Endodermal cell (in vitro differentiated cells): Measurements from ENCODE around the gene PUS3. TPM values are rescaled to one million over a fixed set of nuclear protein-coding genes. Genes with fewer than 3 reads are reported as not detected.

Experiments
- DNase-seq: peaks from one replicate; pipeline ENCODE4 v3.0.0-alpha.2; 2017
- H3K27ac ChIP-seq: 2 replicates; pipeline ENCODE4 v1.5.1; 2013; ENCODE audit warnings: mild to moderate bottlenecking, low read depth, low read length, moderate library complexity
- H3K27me3 ChIP-seq: 2 replicates; pipeline ENCODE4 v1.6.1; 2013; ENCODE audit warnings: mild to moderate bottlenecking, low read length, moderate library complexity; ENCODE audit not compliant: insufficient read depth, control insufficient read depth, poor library complexity, severe bottlenecking
- H3K36me3 ChIP-seq: 2 replicates; pipeline ENCODE4 v1.7.0; 2013; ENCODE audit warnings: mild to moderate bottlenecking, low read length, moderate library complexity; ENCODE audit not compliant: control insufficient read depth, insufficient read depth
- H3K4me1 ChIP-seq: one replicate; pipeline ENCODE4 v1.7.0; 2013; ENCODE audit warnings: low read length; ENCODE audit not compliant: control insufficient read depth, insufficient read depth
- H3K4me3 ChIP-seq: 2 replicates; pipeline ENCODE4 v1.5.1; 2013; ENCODE audit warnings: mild to moderate bottlenecking, low read length, moderate library complexity
- H3K9ac ChIP-seq: 2 replicates; pipeline ENCODE4 v1.6.1; 2013; ENCODE audit warnings: mild to moderate bottlenecking, low read length, moderate library complexity; ENCODE audit not compliant: poor library complexity, severe bottlenecking; ENCODE audit errors: extremely low read depth
- H3K9me3 ChIP-seq: 2 replicates; pipeline ENCODE4 v1.6.1; 2013; ENCODE audit warnings: mild to moderate bottlenecking, low read length, moderate library complexity; ENCODE audit not compliant: control insufficient read depth
- H3K27ac Mint-ChIP-seq: 2 replicates; pipeline ENCODE4 v1.8.0; 2020; ENCODE audit warnings: mixed read lengths
- H3K27me3 Mint-ChIP-seq: 2 replicates; pipeline ENCODE4 v1.8.0; 2021; ENCODE audit warnings: mild to moderate bottlenecking, mixed read lengths; ENCODE audit not compliant: insufficient read depth
- H3K36me3 Mint-ChIP-seq: 2 replicates; pipeline ENCODE4 v1.8.0; 2020; ENCODE audit warnings: low read depth, mixed read lengths
- H3K4me1 Mint-ChIP-seq: 2 replicates; pipeline ENCODE4 v1.8.0; 2020; ENCODE audit warnings: mixed read lengths
- H3K4me3 Mint-ChIP-seq: 2 replicates; pipeline ENCODE4 v1.8.0; 2020; ENCODE audit warnings: mild to moderate bottlenecking, moderate library complexity, mixed read lengths
- H3K9me3 Mint-ChIP-seq: 2 replicates; pipeline ENCODE4 v1.8.0; 2020; ENCODE audit warnings: mild to moderate bottlenecking, mixed read lengths
- WGBS, 2 experiments: methylation state at CpG; one replicate each; pipeline versions ENCODE4 v1.1.5 to v1.1.7; 2013; ENCODE audit warnings: missing lambda C conversion rate in 2 of 2, mixed read lengths in 1 of 2; ENCODE audit not compliant: insufficient coverage in 1 of 2, insufficient read length in 1 of 2; 5-methylcytosine and 5-hydroxymethylcytosine counted together
- total RNA-seq, 2 donors: library from RNA; stranded (reverse); fragmentation: NEBNext Ultra II Directional in 1 of 2; extraction: Animal tissue kit (Norgen Biotek cat#: 25700) in 1 of 2; gene quantifications; 2 replicates in 1 of 2; 3 replicates in 1 of 2; pipeline ENCODE4 v1.2.1, GENCODE V29; 2021
- TF ChIP-seq, protein P1 (sequence below): fragments of 200-600 bp; sonication (generic); conservative IDR thresholded peaks from 2 replicates; pipeline ENCODE4 v1.5.0; 2021; ENCODE audit warnings: antibody characterized with exemption, mild to moderate bottlenecking

The PUS3 gene
- total RNA-seq, 2 donors from 2014 or later, result 12.6 to 13.7 TPM

DNA sequence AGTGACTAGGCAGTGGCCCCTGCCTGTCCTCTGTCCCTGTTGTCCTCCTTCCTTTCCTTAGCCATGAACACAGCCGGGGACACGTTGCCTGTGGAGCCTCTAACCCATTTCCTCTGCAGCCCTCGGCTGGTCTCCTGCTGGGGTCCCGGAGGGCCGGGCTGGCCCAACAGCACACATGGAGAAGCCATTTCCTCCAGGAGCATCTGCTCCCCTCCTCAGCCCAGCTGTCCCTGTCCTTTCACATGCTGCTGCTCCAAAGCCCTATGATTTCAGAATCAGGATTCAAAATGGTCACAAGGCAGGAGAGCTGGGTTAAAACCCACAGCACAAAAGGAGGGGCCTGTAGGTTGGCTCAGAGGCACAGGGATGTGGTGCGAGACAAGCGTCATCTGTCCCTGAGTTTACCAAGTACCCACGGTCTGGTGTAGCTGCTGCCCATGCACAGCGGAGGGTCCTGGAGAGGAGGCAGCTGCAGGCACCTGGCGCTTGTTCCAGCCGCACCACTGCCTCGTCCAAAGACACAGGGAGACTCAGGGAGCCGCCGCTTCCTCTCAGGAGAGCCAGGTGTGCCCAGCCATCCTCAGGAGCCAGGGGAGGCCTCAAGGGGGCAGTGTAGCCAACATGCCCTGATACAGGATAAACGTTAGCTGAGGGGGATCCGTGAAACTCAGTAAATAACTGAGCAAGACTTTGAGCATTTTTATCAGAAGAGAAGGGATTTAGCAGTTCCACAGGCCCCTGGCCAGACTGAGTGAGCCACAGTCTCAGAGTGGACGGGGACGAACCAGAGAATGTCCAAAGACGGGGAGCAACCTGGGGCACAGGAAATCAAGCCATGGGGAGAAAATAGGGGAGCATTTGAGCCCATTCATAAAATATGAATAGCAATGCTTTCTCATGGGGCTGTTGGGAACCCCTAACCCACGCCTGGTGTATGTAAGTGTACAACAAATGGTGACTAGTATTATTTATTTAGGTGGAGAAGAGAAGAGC is 38.9 kb upstream of the PUS3 start:
- WGBS, 2 experiments, result 47 to 49% methylated on average over 18 to 20 of the region's 20 CpGs
- no peaks in the 10 kb centered on the region for H3K36me3 ChIP-seq
- peak; percentile 97 for DNase-seq
- H3K4me3 ChIP-seq, result no peak overlapping the region
- TF ChIP-seq, protein P1, sequence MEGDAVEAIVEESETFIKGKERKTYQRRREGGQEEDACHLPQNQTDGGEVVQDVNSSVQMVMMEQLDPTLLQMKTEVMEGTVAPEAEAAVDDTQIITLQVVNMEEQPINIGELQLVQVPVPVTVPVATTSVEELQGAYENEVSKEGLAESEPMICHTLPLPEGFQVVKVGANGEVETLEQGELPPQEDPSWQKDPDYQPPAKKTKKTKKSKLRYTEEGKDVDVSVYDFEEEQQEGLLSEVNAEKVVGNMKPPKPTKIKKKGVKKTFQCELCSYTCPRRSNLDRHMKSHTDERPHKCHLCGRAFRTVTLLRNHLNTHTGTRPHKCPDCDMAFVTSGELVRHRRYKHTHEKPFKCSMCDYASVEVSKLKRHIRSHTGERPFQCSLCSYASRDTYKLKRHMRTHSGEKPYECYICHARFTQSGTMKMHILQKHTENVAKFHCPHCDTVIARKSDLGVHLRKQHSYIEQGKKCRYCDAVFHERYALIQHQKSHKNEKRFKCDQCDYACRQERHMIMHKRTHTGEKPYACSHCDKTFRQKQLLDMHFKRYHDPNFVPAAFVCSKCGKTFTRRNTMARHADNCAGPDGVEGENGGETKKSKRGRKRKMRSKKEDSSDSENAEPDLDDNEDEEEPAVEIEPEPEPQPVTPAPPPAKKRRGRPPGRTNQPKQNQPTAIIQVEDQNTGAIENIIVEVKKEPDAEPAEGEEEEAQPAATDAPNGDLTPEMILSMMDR, result peak; percentile 94
- H3K27ac ChIP-seq, result no peak overlapping the region
- H3K4me1 ChIP-seq, result peaks cover 6% of the 10 kb centered on the region
- H3K9me3 ChIP-seq, result no peaks in the 10 kb centered on the region
- Mint-ChIP-seq H3K27ac (peak overlapping the region; percentile 64), H3K4me3 (no peak overlapping the region), H3K4me1 (peaks cover 32% of the 10 kb centered on the region), H3K27me3 (no peaks in the 10 kb centered on the region), H3K9me3 (no peaks in the 10 kb centered on the region), H3K36me3 (no peaks in the 10 kb centered on the region)
- peaks cover 8% of the 10 kb centered on the region for H3K27me3 ChIP-seq
- no peak overlapping the region for H3K9ac ChIP-seq

DNA sequence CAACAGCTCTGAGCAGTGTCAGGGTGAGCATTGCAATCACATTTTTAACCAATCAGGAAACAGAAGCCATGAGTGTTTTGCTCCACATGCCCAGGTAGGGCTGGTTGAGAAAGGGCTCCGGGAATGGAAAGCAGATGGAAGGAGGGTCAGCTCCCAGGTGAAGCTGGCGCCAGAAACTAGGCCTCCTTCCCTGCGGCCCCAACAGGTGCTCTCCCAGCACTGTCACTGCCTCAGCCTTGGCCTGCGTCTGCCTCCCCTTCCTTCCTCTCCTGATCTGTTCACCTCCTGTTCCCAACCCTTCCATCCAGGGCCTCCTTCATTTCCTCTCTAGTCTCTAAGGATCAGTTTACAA is 38.2 kb upstream of the PUS3 start:
- WGBS, 2 experiments, result 93 to 100% methylated on average over 3 to 4 of the region's 4 CpGs
- H3K4me3 ChIP-seq, result no peak overlapping the region
- no peak overlapping the region for H3K4me3 Mint-ChIP-seq

DNA sequence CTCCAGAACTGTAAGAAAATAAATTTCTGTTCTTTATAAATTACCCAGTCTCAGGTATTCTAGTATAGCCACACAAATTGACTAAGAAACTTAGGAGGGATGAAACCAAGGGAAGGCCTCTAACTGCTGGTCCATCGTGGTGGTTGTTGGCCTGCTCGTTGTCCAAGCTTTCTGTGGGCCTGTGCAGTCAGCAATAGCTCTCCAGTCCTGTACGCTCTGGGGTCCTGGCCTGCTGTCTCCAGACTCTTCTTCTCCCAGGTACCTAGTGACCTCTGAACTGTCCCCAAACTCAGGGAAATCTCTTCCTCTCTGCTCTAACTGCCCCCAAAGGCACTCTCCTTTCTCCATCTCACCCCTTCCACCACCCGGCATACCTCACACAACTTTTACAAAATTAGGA is 37.1 kb upstream of the PUS3 start:
- Mint-ChIP-seq H3K27me3 (no peaks in the 10 kb centered on the region), H3K4me3 (no peak overlapping the region), H3K27ac (no peak overlapping the region), H3K4me1 (peaks cover 30% of the 10 kb centered on the region), H3K9me3 (no peaks in the 10 kb centered on the region), H3K36me3 (no peaks in the 10 kb centered on the region)
- Histone ChIP-seq H3K9me3 (no peaks in the 10 kb centered on the region), H3K4me3 (no peak overlapping the region), H3K27ac (no peak overlapping the region), H3K9ac (no peak overlapping the region), H3K4me1 (peaks cover 6% of the 10 kb centered on the region), H3K27me3 (peaks cover 8% of the 10 kb centered on the region), H3K36me3 (no peaks in the 10 kb centered on the region)
- 91 to 93% methylated on average over 3 to 4 of the region's 4 CpGs for WGBS, 2 experiments
- TF ChIP-seq, protein P1, result no peak
- no peak for DNase-seq

More for the DNA sequence above, 38.2 kb upstream of the PUS3 start:
- Histone ChIP-seq H3K9ac (no peak overlapping the region), H3K27me3 (peaks cover 8% of the 10 kb centered on the region), H3K9me3 (no peaks in the 10 kb centered on the region), H3K27ac (no peak overlapping the region), H3K36me3 (no peaks in the 10 kb centered on the region), H3K4me1 (peaks cover 6% of the 10 kb centered on the region)
- DNase-seq, result no peak
- Mint-ChIP-seq H3K4me1 (peaks cover 32% of the 10 kb centered on the region), H3K9me3 (no peaks in the 10 kb centered on the region), H3K36me3 (no peaks in the 10 kb centered on the region), H3K27me3 (no peaks in the 10 kb centered on the region), H3K27ac (peak overlapping the region; percentile 64)
- TF ChIP-seq, protein P1, result no peak
